Fibroblast of lung (primary cell): ENCODE measurements around the gene TMCC2. TPM values are rescaled to one million over a fixed set of nuclear protein-coding genes. Genes with fewer than 3 reads are reported as not detected.

Source experiments
- DNase-seq, 2 donors: peaks; one replicate each; pipeline versions ENCODE4 v3.0.0 to v3.0.0-alpha.2; 2010; ENCODE audit warnings: low read depth in 2 of 2
- H2AFZ ChIP-seq: 2 replicates; pipeline ENCODE4 v1.5.1; 2012; ENCODE audit warnings: low read length, control low read depth, inconsistent platforms
- H3K27ac ChIP-seq: 2 replicates; pipeline ENCODE4 v1.5.1; 2011; ENCODE audit warnings: low read length, control low read depth; ENCODE audit not compliant: insufficient read depth
- H3K27me3 ChIP-seq: 2 replicates; pipeline ENCODE4 v1.5.1; 2011; ENCODE audit warnings: mild to moderate bottlenecking, low read length; ENCODE audit not compliant: control insufficient read depth, insufficient read depth
- H3K36me3 ChIP-seq: 2 replicates; pipeline ENCODE4 v1.5.1; 2011; ENCODE audit warnings: low read length; ENCODE audit not compliant: control insufficient read depth, insufficient read depth
- H3K4me1 ChIP-seq: 2 replicates; pipeline ENCODE4 v1.5.1; 2011; ENCODE audit warnings: low read length; ENCODE audit not compliant: control insufficient read depth, insufficient read depth; ENCODE audit errors: extremely low read depth
- H3K4me2 ChIP-seq: 2 replicates; pipeline ENCODE4 v1.5.1; 2011; ENCODE audit warnings: low read length, control low read depth; ENCODE audit not compliant: insufficient read depth; ENCODE audit errors: extremely low read depth
- H3K4me3 ChIP-seq, 4 experiments: fragments of 200-600 bp in 1 of 4; sonication (generic) in 1 of 4; replicated peaks in 1 of 4; 2 replicates each; pipeline ENCODE4 v1.5.1; 2011 to 2016; ENCODE audit warnings: low read length in 4 of 4, low read depth in 3 of 4, mild to moderate bottlenecking in 3 of 4, control low read depth in 2 of 4, inconsistent platforms in 1 of 4, mixed read lengths in 1 of 4; ENCODE audit not compliant: insufficient read depth in 1 of 4; ENCODE audit errors: control extremely low read depth in 1 of 4
- H3K79me2 ChIP-seq: 2 replicates; pipeline ENCODE4 v1.5.1; 2012; ENCODE audit warnings: mild to moderate bottlenecking, low read length, inconsistent platforms; ENCODE audit not compliant: control insufficient read depth, insufficient read depth
- H3K9ac ChIP-seq: 2 replicates; pipeline ENCODE4 v1.5.1; 2011; ENCODE audit warnings: mild to moderate bottlenecking, low read length, control low read depth; ENCODE audit not compliant: insufficient read depth
- H3K9me3 ChIP-seq: 2 replicates; pipeline ENCODE4 v1.5.1; 2012; ENCODE audit warnings: low read depth, low read length; ENCODE audit not compliant: control insufficient read depth, insufficient read depth
- H4K20me1 ChIP-seq: 2 replicates; pipeline ENCODE4 v1.5.1; 2011; ENCODE audit warnings: low read length; ENCODE audit not compliant: control insufficient read depth, insufficient read depth; ENCODE audit errors: extremely low read depth
- CTCF ChIP-seq, 2 donors: IDR thresholded peaks in 1 of 2; conservative IDR thresholded peaks in 1 of 2; 1 replicate in 1 of 2; 2 replicates in 1 of 2; pipeline ENCODE4 v1.5.1; 2011 to 2012; ENCODE audit warnings: low read length in 2 of 2, control low read depth in 1 of 2, inconsistent platforms in 1 of 2, low read depth in 1 of 2, mild to moderate bottlenecking in 1 of 2
- EZH2 ChIP-seq: IDR thresholded peaks from 2 replicates; pipeline ENCODE4 v1.5.1; 2012; ENCODE audit warnings: low read length, control low read depth, mild to moderate bottlenecking; ENCODE audit errors: missing control alignments
- polyA plus RNA-seq, 2 donors: library from polyadenylated mRNA; depleted of rRNA in 1 of 2; stranded (reverse) in 1 of 2; unstranded in 1 of 2; fragments of >200 nt; gene quantifications; 2 replicates each; pipeline ENCODE4 v1.2.1, GENCODE V29; 2011 to 2012; ENCODE audit warnings: missing spikeins in 1 of 2
- total RNA-seq: library from RNA; depleted of rRNA; stranded (reverse); fragments of >200 nt; gene quantifications from 2 replicates; pipeline ENCODE4 v1.2.1, GENCODE V29; 2014

The TMCC2 gene
- total and polyA plus RNA-seq, 2 donors (not counting 1 experiment from before 2014, with no cell fraction given) = 2.3 to 6.9 TPM

DNA sequence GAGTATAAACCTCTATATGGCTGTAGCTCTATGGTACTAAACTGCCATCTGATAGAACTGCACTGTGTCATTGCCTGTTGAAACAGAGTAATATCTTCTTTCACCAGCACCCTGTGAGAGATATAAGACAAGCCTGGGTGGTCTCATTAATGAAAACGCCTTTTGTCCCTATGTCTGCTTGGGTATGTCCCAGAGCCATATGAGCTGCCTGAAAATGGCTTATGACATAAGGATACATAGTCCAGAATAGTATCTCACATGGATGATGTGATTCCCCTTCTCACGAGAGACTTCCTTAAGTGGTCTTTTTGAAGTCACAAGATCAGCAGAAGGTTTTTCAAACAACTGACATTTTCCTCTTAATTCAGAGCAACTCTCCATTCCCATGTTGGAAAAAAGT is 7.3 kb upstream of the TMCC2 start:
- Histone ChIP-seq H3K4me3 (no peak overlapping the region), H3K9me3 (no peaks in the 10 kb centered on the region), H3K4me2 (no peak overlapping the region), H3K9ac (no peak overlapping the region), H4K20me1 (no peaks in the 10 kb centered on the region), H3K27me3 (no peaks in the 10 kb centered on the region), H2AFZ (no peak overlapping the region), H3K36me3 (no peaks in the 10 kb centered on the region), H3K79me2 (no peaks in the 10 kb centered on the region), H3K27ac (no peak overlapping the region), H3K4me1 (no peaks in the 10 kb centered on the region)
- TF ChIP-seq CTCF (conservative IDR thresholded peaks at IDR 0.05 in 1 of 2, IDR thresholded peaks at IDR 0.05 in 1 of 2; ENCODE audit: low read depth in 1 of 2, low read length in 2 of 2) (no peak), EZH2 (no peak)
- DNase-seq = no peak

- Histone ChIP-seq H3K4me2 (no peak overlapping the region), H3K27me3 (no peaks in the 10 kb centered on the region), H3K4me3 (no peak overlapping the region), H4K20me1 (no peaks in the 10 kb centered on the region), H3K4me1 (peaks cover 4% of the 10 kb centered on the region), H3K27ac (no peak overlapping the region), H3K79me2 (no peaks in the 10 kb centered on the region), H3K36me3 (no peaks in the 10 kb centered on the region), H2AFZ (no peak overlapping the region), H3K9me3 (no peaks in the 10 kb centered on the region), H3K9ac (no peak overlapping the region)
- no peak for DNase-seq
- TF ChIP-seq EZH2 (no peak), CTCF (conservative IDR thresholded peaks at IDR 0.05 in 1 of 2, IDR thresholded peaks at IDR 0.05 in 1 of 2; ENCODE audit: low read depth in 1 of 2, low read length in 2 of 2) (no peak)
Observed at GRCh38 chr1:205224736-205225135, 3.0 kb upstream of the TMCC2 start.

DNA sequence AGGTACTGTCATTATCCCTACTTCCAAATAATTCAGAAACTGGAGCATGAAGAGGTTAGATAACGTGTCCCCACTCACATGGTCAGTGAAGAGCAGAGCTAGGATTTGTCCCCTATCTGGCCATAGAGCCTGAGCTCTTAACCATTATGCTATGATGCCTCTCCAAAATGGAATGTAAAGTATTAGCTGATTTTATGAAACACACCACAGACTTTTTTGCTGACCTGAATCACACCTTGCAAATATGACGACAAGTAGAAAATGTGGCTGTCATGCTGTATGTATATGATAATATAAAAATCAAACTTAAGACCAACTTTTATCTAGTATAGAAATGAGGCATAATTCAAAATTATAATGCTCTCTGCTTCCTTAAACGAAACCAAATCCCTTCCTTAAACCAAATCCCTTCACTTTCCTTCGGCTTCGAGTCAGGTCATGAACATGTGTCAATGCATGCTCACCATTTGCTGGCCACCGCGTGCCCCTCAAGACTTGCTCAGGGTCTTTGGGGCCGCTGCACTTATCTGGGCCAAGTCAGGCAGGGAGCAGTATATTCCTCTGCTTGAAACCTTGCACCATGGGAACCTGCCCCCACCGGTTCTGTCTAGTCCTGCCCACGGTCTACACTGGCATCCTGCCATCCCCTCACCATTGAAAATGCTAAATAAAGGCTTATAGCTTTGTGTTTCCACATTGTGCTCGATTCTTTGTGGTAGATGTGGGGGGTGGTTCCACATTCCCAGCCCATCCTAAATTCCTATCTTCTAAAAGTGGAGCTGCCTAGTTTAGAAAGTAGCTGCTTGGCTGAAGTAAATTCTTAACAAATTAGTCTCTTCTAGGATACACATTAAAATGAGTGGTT is 1.6 kb upstream of the TMCC2 start:
- no peaks in the 10 kb centered on the region for H3K79me2 ChIP-seq
- no peaks in the 10 kb centered on the region for H3K9me3 ChIP-seq
- H3K4me2 ChIP-seq = no peak overlapping the region
- no peak overlapping the region for H3K4me3 ChIP-seq
- H3K27ac ChIP-seq = no peak overlapping the region
- peaks cover 4% of the 10 kb centered on the region for H3K4me1 ChIP-seq
- H4K20me1 ChIP-seq = no peaks in the 10 kb centered on the region
- no peak overlapping the region for H2AFZ ChIP-seq
- no peaks in the 10 kb centered on the region for H3K27me3 ChIP-seq
- H3K9ac ChIP-seq = no peak overlapping the region
- TF ChIP-seq EZH2 (no peak), CTCF (conservative IDR thresholded peaks at IDR 0.05 in 1 of 2, IDR thresholded peaks at IDR 0.05 in 1 of 2; ENCODE audit: low read depth in 1 of 2, low read length in 2 of 2) (no peak)
- peak in 1 of 2 donors; percentile 79 for DNase-seq
- H3K36me3 ChIP-seq = no peaks in the 10 kb centered on the region
